Caco-2 (cell line): Measurements from ENCODE around the gene RAE1. TPM values are rescaled to one million over a fixed set of nuclear protein-coding genes. Genes with fewer than 3 reads are reported as not detected.

Source experiments
- BruUV-seq: library from RNA; stranded (reverse); fragments of 400-500 nt; replicated peaks from 2 replicates; lab custom pipeline; 2021; lab: Mats Ljungman, UMichigan
- CTCF ChIA-PET: fragments of 300-600 bp; sonication (Branson Sonifier 250); formaldehyde crosslinking; loops from one replicate; lab custom pipeline; 2022; ENCODE audit warnings: antibody characterized with exemption; lab: Charles Lee
- POLR2A ChIA-PET: fragments of 300-600 bp; sonication (Branson Sonifier 250); formaldehyde crosslinking; loops from one replicate; lab custom pipeline; 2022; ENCODE audit warnings: antibody characterized with exemption; lab: Charles Lee
- DNase-seq, 2 experiments: peaks; one replicate each; pipeline versions ENCODE4 v3.0.0 to v3.0.0-alpha.2; 2020 to 2022
- H3K27me3 ChIP-seq: replicated peaks from 2 replicates; pipeline ENCODE4 v1.6.0; 2011; ENCODE audit warnings: low read length; ENCODE audit not compliant: control insufficient read depth, insufficient read depth
- H3K36me3 ChIP-seq: 2 replicates; pipeline ENCODE4 v1.5.1; 2011; ENCODE audit warnings: low read length; ENCODE audit not compliant: control insufficient read depth, insufficient read depth
- H3K4me1 ChIP-seq: fragments of 250-450 bp; sonication (Bioruptor Pico); 2 replicates; pipeline ENCODE4 v1.5.1; 2020; ENCODE audit warnings: mild to moderate bottlenecking
- H3K4me3 ChIP-seq: 2 replicates; pipeline ENCODE4 v1.5.1; 2011; ENCODE audit warnings: low read depth, mild to moderate bottlenecking, control low read depth, low read length
- H3K9me3 ChIP-seq: fragments of 250-450 bp; sonication (Bioruptor Pico); 2 replicates; pipeline ENCODE4 v1.5.1; 2020; ENCODE audit warnings: mild to moderate bottlenecking, moderate library complexity
- H3K27ac Mint-ChIP-seq: one replicate; pipeline ENCODE4 v1.8.0; 2022; ENCODE audit warnings: mixed read lengths; ENCODE audit not compliant: unreplicated experiment
- H3K27me3 Mint-ChIP-seq: one replicate; pipeline ENCODE4 v1.8.0; 2022; ENCODE audit warnings: mixed read lengths; ENCODE audit not compliant: insufficient read depth, unreplicated experiment
- H3K36me3 Mint-ChIP-seq: one replicate; pipeline ENCODE4 v1.8.0; 2022; ENCODE audit warnings: mild to moderate bottlenecking, mixed read lengths; ENCODE audit not compliant: insufficient read depth, unreplicated experiment
- H3K4me1 Mint-ChIP-seq: one replicate; pipeline ENCODE4 v1.8.0; 2022; ENCODE audit warnings: low read depth, mixed read lengths; ENCODE audit not compliant: unreplicated experiment
- H3K4me3 Mint-ChIP-seq: one replicate; pipeline ENCODE4 v1.8.0; 2022; ENCODE audit warnings: mild to moderate bottlenecking, moderate library complexity, mixed read lengths; ENCODE audit not compliant: unreplicated experiment
- H3K9me3 Mint-ChIP-seq: one replicate; pipeline ENCODE4 v1.8.0; 2022; ENCODE audit warnings: mixed read lengths; ENCODE audit not compliant: unreplicated experiment
- CTCF ChIP-seq, 2 experiments: fragments of 200-600 bp in 1 of 2; IDR thresholded peaks; 1 replicate in 1 of 2; 2 replicates in 1 of 2; pipeline versions ENCODE4 v1.5.1 to v1.8.0; 2011 to 2022; ENCODE audit warnings: antibody characterized with exemption in 1 of 2, control low read depth in 1 of 2, inconsistent platforms in 1 of 2, low read depth in 1 of 2, low read length in 1 of 2, mild to moderate bottlenecking in 1 of 2, moderate library complexity in 1 of 2; ENCODE audit not compliant: insufficient read depth in 1 of 2, severe bottlenecking in 1 of 2, unreplicated experiment in 1 of 2
- intact Hi-C: fragments of 100-400 bp; cut with micrococcal nuclease; formaldehyde crosslinking; loops from one replicate; pipeline ENCODE4 v1.10.0; 2022; ENCODE audit not compliant: unreplicated experiment
- total RNA-seq: library from RNA; stranded (reverse); gene quantifications from 2 replicates; pipeline ENCODE4 v1.2.3, GENCODE V29; 2022

Gene RAE1
- total RNA-seq, 1 experiment from 2014 or later: 133 TPM

- Mint-ChIP-seq H3K27ac (no peak overlapping the region), H3K36me3 (peaks cover 22% of the 10 kb centered on the region), H3K4me1 (no peaks in the 10 kb centered on the region), H3K4me3 (no peak overlapping the region), H3K27me3 (no peaks in the 10 kb centered on the region), H3K9me3 (no peaks in the 10 kb centered on the region)
- H3K9me3 ChIP-seq: no peaks in the 10 kb centered on the region
- no peak overlapping the region for H3K4me3 ChIP-seq
- no TSS peak for BruUV-seq
- no peaks in the 10 kb centered on the region; the same call in 1 of the 2 replicates for H3K27me3 ChIP-seq
- H3K4me1 ChIP-seq: no peaks in the 10 kb centered on the region
- CTCF ChIA-PET: no interaction called here
- no peak for DNase-seq
- no peak for TF ChIP-seq CTCF (IDR thresholded peaks at IDR 0.05; ENCODE audit: insufficient read depth in 1 of 2, low read depth in 1 of 2, low read length in 1 of 2, severe bottlenecking in 1 of 2, unreplicated experiment in 1 of 2)
- POLR2A ChIA-PET: no interaction called here
- intact Hi-C loops: no loop called here
- peaks cover 7% of the 10 kb centered on the region; the same call in 1 of the 2 replicates for H3K36me3 ChIP-seq
These were observed 58.2 kb downstream of the RAE1 start for GRCh38 chr20:57409316-57409671.

DNA sequence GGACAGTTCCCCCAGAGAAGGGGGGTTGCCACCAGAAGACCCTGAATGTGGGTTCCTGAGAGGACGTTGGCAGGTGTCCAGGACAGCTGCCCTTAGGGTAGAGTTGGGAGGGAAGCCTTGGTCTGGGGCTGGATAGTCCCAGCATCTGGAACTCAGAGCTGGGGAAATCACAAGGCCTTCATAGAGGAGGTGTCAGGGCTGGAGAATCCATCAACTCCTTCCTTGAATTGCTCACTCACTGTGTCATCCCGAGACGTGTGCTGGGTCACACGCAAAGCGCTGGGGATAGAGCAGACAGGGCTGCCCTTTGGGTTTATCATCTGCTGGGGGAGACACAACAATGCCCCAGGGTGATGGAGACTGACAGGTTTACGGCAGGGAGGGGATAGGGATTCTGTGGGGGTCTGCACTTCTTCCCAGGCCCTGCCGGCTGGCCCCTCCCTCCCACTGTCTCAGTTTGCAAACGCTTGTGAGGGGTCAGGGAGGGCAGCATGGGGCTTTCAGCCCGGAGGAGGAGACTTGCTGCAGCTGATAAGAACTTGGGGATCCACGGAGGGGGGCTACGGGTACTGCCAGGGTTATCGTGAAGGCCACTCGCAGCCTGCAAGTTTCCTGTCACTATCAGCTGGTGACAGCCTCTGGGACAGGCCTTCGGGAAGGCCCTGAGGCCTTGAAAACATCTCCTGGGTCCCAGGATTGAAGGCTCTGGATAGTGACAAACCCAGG is 58.8 kb downstream of the RAE1 start:
- no peak for DNase-seq
- POLR2A ChIA-PET: no interaction called here
- H3K27me3 ChIP-seq: no peaks in the 10 kb centered on the region; the same call in 1 of the 2 replicates
- intact Hi-C loops: no loop called here
- no peak overlapping the region for H3K4me3 ChIP-seq
- Mint-ChIP-seq H3K27me3 (no peaks in the 10 kb centered on the region), H3K4me3 (no peak overlapping the region), H3K4me1 (no peaks in the 10 kb centered on the region), H3K36me3 (peaks cover 17% of the 10 kb centered on the region), H3K27ac (no peak overlapping the region), H3K9me3 (no peaks in the 10 kb centered on the region)
- BruUV-seq: no TSS peak
- H3K4me1 ChIP-seq: no peaks in the 10 kb centered on the region
- no peak for TF ChIP-seq CTCF (IDR thresholded peaks at IDR 0.05; ENCODE audit: insufficient read depth in 1 of 2, low read depth in 1 of 2, low read length in 1 of 2, severe bottlenecking in 1 of 2, unreplicated experiment in 1 of 2)
- H3K36me3 ChIP-seq: peaks cover 7% of the 10 kb centered on the region; the same call in 1 of the 2 replicates
- CTCF ChIA-PET: no interaction called here
- no peaks in the 10 kb centered on the region for H3K9me3 ChIP-seq

GRCh38 chr20:57410398-57410920 is 59.4 kb downstream of the RAE1 start:
- no TSS peak for BruUV-seq
- H3K4me1 ChIP-seq: no peaks in the 10 kb centered on the region
- H3K4me3 Mint-ChIP-seq: no peak overlapping the region
- no peaks in the 10 kb centered on the region for H3K4me1 Mint-ChIP-seq
- H3K27me3 ChIP-seq: no peaks in the 10 kb centered on the region; the same call in 1 of the 2 replicates
- no peak for TF ChIP-seq CTCF (IDR thresholded peaks at IDR 0.05; ENCODE audit: insufficient read depth in 1 of 2, low read depth in 1 of 2, low read length in 1 of 2, severe bottlenecking in 1 of 2, unreplicated experiment in 1 of 2)
- H3K9me3 Mint-ChIP-seq: no peaks in the 10 kb centered on the region
- H3K9me3 ChIP-seq: no peaks in the 10 kb centered on the region
- H3K4me3 ChIP-seq: no peak overlapping the region
- ChIA-PET CTCF (no interaction called here), POLR2A (no interaction called here)
- peaks cover 7% of the 10 kb centered on the region; the same call in 1 of the 2 replicates for H3K36me3 ChIP-seq
- peaks cover 16% of the 10 kb centered on the region for H3K36me3 Mint-ChIP-seq
- DNase-seq: no peak
- H3K27me3 Mint-ChIP-seq: no peaks in the 10 kb centered on the region
- H3K27ac Mint-ChIP-seq: no peak overlapping the region
- intact Hi-C loops: no loop called here
